ENCODE measurements around the gene MAN1C1. TPM values are rescaled to one million over a fixed set of nuclear protein-coding genes. Genes with fewer than 3 reads are reported as not detected.

The MAN1C1 gene
- total and polyA plus RNA-seq, 2 donors (not counting 1 experiment from before 2014, with no cell fraction given): 0.31 to 0.89 TPM

DNA sequence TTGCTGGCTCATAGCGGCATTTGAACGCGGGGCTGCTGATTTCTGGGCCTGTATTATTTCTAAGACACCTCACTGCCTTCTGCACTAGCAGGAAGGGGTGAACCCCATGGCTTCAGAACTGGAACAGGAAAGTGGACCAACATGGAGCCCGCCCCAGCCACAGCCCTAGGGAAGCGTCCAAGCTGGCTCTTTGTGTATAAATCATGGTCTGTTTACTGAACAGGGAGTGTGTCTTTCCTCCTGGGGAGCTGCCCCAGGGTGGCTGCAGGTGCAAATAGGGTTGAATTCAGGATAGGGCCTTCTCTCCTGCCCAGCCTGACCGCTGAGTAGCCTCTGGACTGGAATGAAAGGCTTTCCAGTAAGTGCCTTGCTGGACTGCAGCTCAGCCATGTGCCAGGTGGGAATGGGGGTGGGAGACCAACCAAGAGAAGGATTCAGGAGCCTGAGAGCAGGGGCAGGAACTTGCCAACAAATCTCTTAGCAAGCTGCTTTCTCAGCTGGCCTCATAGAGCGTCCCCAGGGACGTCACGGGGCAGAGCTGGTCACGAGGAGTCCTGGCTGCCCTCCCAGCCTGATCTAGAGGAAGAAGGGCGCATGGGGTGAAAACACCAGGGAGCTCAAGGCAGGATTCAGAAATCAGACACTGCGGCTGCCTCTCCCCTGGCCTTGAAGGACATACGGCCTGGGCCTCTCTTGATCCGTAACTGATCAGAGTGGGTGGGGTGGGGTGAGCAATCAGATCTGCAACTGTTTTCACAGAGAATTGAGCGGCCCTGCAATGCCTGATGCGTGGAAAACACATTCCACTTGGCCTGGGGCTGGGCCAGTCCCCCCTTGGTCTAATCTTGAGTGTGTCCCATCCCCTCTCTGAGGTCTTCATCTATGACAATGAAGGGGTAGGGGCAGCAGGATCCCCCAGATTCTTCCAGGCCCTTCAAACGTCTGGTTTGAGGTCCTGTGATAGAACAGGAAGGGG is 126.9 kb downstream of the MAN1C1 start:
- Histone ChIP-seq H3K9me3 (ENCODE audit: control extremely low read depth in 1 of 3, control insufficient read depth in 2 of 3, insufficient read depth in 1 of 3, low read length in 2 of 3) (no peaks in the 10 kb centered on the region), H2AFZ (ENCODE audit: insufficient read depth, low read depth, low read length, poor library complexity, severe bottlenecking) (no peak overlapping the region), H3K27me3 (replicated peaks in 1 of 4; ENCODE audit: control extremely low read depth in 1 of 4, control insufficient read depth in 3 of 4, insufficient read depth in 4 of 4, low read length in 3 of 4) (no peaks in the 10 kb centered on the region), H3K36me3 (replicated peaks in 1 of 2; ENCODE audit: control extremely low read depth in 1 of 2, control insufficient read depth in 1 of 2, extremely low read depth in 1 of 2, insufficient read depth in 2 of 2, low read length in 1 of 2) (no peaks in the 10 kb centered on the region), H3K4me3 (ENCODE audit: control extremely low read depth in 1 of 5, extremely low read depth in 1 of 5, insufficient read depth in 1 of 5, low read depth in 2 of 5, low read length in 4 of 5) (no peak overlapping the region), H3K4me2 (replicated peaks; ENCODE audit: low read depth, low read length, poor library complexity, severe bottlenecking) (no peak overlapping the region), H3K4me1 (ENCODE audit: control insufficient read depth in 2 of 2, insufficient read depth in 2 of 2, low read length in 2 of 2) (no peaks in the 10 kb centered on the region), H3K27ac (ENCODE audit: low read length in 2 of 2) (no peak overlapping the region), H3K9ac (ENCODE audit: low read length) (no peak overlapping the region), H3K79me2 (ENCODE audit: control insufficient read depth, insufficient read depth, low read length) (no peaks in the 10 kb centered on the region), H4K20me1 (ENCODE audit: control insufficient read depth, insufficient read depth, low read length, poor library complexity, severe bottlenecking) (no peaks in the 10 kb centered on the region)
- Mint-ChIP-seq H3K4me3 (no peak overlapping the region), H3K27me3 (peaks cover 10% of the 10 kb centered on the region), H3K9me3 (ENCODE audit: insufficient read depth) (no peaks in the 10 kb centered on the region), H3K27ac (no peak overlapping the region), H3K4me1 (no peaks in the 10 kb centered on the region)
- 78% methylated on average over 14 of the region's 17 CpGs for WGBS (ENCODE audit: insufficient coverage)
- DNase-seq (no peak), ATAC-seq (ENCODE audit: low read depth) (no peak)
- ChIA-PET CTCF (no interaction called here), POLR2A (no interaction called here)
- no peak for TF ChIP-seq EZH2 (IDR thresholded peaks at IDR 0.05; ENCODE audit: borderline replicate concordance, insufficient read depth, low read depth, low read length, poor library complexity, severe bottlenecking)
- TF ChIP-seq, protein P1, sequence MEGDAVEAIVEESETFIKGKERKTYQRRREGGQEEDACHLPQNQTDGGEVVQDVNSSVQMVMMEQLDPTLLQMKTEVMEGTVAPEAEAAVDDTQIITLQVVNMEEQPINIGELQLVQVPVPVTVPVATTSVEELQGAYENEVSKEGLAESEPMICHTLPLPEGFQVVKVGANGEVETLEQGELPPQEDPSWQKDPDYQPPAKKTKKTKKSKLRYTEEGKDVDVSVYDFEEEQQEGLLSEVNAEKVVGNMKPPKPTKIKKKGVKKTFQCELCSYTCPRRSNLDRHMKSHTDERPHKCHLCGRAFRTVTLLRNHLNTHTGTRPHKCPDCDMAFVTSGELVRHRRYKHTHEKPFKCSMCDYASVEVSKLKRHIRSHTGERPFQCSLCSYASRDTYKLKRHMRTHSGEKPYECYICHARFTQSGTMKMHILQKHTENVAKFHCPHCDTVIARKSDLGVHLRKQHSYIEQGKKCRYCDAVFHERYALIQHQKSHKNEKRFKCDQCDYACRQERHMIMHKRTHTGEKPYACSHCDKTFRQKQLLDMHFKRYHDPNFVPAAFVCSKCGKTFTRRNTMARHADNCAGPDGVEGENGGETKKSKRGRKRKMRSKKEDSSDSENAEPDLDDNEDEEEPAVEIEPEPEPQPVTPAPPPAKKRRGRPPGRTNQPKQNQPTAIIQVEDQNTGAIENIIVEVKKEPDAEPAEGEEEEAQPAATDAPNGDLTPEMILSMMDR (IDR thresholded peaks at IDR 0.05): no peak
- intact Hi-C loops (cut with micrococcal nuclease): no loop called here

DNA sequence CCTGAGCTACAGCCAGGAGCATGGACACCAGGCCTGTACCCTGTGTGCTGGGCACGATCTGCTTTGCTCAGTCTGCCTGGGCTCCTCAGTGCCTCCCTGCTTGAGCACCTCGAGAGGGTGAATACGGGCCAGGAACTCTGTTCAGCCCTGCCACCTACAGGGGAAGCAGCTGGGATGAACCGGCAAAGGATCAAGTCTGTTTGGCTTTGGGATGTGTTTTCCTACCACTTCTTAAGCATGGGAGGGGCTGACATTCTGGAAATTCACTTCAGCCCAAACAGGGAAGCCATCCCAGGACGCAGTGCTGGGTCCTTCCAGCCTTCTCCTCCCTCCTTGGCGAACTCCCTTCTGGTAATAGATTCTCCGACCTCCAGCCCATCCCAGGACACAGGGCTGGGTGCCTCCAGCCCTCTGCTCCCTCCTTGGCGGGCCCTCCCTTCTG is 127.6 kb downstream of the MAN1C1 start:
- intact Hi-C loops (cut with micrococcal nuclease): no loop called here
- no peak for ATAC-seq (ENCODE audit: low read depth)
- Mint-ChIP-seq H3K27ac (no peak overlapping the region), H3K9me3 (ENCODE audit: insufficient read depth) (no peaks in the 10 kb centered on the region), H3K4me1 (no peaks in the 10 kb centered on the region), H3K27me3 (peaks cover 9% of the 10 kb centered on the region), H3K4me3 (no peak overlapping the region)
- no peak overlapping the region for H3K9ac ChIP-seq (ENCODE audit: low read length)
- no peaks in the 10 kb centered on the region for H3K9me3 ChIP-seq (ENCODE audit: control extremely low read depth in 1 of 3, control insufficient read depth in 2 of 3, insufficient read depth in 1 of 3, low read length in 2 of 3)
- CTCF ChIA-PET: no interaction called here
- H3K4me3 ChIP-seq (ENCODE audit: control extremely low read depth in 1 of 5, extremely low read depth in 1 of 5, insufficient read depth in 1 of 5, low read depth in 2 of 5, low read length in 4 of 5): no peak overlapping the region
- WGBS (ENCODE audit: insufficient coverage): 83% methylated on average over 7 of the region's 8 CpGs
- no peaks in the 10 kb centered on the region for H3K36me3 ChIP-seq (replicated peaks in 1 of 2; ENCODE audit: control extremely low read depth in 1 of 2, control insufficient read depth in 1 of 2, extremely low read depth in 1 of 2, insufficient read depth in 2 of 2, low read length in 1 of 2)
- H4K20me1 ChIP-seq (ENCODE audit: control insufficient read depth, insufficient read depth, low read length, poor library complexity, severe bottlenecking): no peaks in the 10 kb centered on the region
- no peak overlapping the region for H3K4me2 ChIP-seq (replicated peaks; ENCODE audit: low read depth, low read length, poor library complexity, severe bottlenecking)
- H2AFZ ChIP-seq (ENCODE audit: insufficient read depth, low read depth, low read length, poor library complexity, severe bottlenecking): no peak overlapping the region
- H3K4me1 ChIP-seq (ENCODE audit: control insufficient read depth in 2 of 2, insufficient read depth in 2 of 2, low read length in 2 of 2): no peaks in the 10 kb centered on the region
- no peak for DNase-seq
- no peak overlapping the region for H3K27ac ChIP-seq (ENCODE audit: low read length in 2 of 2)
- no peaks in the 10 kb centered on the region for H3K79me2 ChIP-seq (ENCODE audit: control insufficient read depth, insufficient read depth, low read length)
- no peaks in the 10 kb centered on the region for H3K27me3 ChIP-seq (replicated peaks in 1 of 4; ENCODE audit: control extremely low read depth in 1 of 4, control insufficient read depth in 3 of 4, insufficient read depth in 4 of 4, low read length in 3 of 4)
- POLR2A ChIA-PET: no interaction called here
- TF ChIP-seq EZH2 (IDR thresholded peaks at IDR 0.05; ENCODE audit: borderline replicate concordance, insufficient read depth, low read depth, low read length, poor library complexity, severe bottlenecking): no peak
